Measurements from ENCODE around the gene CYBB.

- TF ChIP-seq POLR2A (IDR thresholded peaks at IDR 0.05) (no peak), CTCF (IDR thresholded peaks at IDR 0.05) (no peak)
Observed at GRCh38 chrX:37767430-37767829, 12.4 kb upstream of the CYBB start.

Data from testis (tissue), 2 donors.